ENCODE measurements around the gene CHPF.

CHPF gene

DNA sequence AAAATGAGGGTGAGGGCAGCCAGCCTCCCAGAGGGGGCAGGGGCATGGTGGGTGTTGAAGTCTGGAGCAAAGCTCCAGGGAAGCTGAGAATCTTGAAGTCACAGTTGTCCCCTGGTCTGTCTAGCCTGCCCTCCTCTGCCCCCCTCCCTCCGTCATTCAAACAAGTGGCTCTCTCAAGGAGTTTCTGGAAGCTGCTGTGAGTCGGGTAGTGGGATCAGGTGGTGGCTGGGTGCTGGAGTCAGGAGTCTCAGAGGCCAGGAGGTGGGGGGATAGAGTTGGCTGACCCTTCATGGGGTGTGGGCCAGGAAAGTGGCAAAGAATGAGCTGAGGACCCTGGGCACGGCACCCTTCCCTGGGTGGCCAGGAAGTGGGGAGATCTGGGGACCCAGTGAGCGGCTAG lies 29.8 kb downstream of the CHPF start:
- DNase-seq (ENCODE audit: low read depth in 2 of 2), result no peak

DNA sequence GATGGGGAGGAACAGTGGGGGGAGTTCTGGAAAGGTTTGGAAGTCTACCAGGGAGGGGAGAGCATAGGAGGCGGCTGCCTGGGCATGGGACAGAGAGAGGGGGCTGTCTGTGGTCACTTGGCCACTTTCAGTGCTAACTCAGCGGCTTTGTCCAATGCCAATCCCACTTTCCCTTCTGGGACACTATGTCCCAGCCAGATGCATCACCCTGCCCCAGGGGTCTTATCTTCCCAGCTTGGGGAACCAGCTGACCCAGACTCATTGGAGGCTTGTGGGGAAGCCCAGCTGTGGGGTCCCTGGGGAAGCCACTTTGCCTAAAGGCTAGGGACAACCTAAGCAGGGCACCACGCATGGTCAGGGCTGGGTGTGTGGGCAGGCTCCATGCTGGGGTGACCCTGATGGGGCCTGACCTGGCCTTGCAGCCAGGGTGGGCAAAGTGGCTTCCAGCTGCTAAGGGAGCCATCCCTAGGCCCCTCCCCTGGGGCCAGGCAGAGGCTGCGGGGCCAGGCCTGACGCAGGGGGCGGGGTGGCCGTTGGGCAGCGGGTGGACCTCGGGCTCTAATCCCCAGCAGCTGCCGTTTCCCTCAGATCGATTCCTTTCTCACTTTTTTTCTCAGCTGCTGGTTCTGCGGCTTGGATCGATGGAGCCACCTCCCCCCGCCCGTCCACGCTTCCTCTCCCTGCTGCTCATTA lies 30.9 kb downstream of the CHPF start:
- no peak for DNase-seq (ENCODE audit: low read depth in 2 of 2)

DNA sequence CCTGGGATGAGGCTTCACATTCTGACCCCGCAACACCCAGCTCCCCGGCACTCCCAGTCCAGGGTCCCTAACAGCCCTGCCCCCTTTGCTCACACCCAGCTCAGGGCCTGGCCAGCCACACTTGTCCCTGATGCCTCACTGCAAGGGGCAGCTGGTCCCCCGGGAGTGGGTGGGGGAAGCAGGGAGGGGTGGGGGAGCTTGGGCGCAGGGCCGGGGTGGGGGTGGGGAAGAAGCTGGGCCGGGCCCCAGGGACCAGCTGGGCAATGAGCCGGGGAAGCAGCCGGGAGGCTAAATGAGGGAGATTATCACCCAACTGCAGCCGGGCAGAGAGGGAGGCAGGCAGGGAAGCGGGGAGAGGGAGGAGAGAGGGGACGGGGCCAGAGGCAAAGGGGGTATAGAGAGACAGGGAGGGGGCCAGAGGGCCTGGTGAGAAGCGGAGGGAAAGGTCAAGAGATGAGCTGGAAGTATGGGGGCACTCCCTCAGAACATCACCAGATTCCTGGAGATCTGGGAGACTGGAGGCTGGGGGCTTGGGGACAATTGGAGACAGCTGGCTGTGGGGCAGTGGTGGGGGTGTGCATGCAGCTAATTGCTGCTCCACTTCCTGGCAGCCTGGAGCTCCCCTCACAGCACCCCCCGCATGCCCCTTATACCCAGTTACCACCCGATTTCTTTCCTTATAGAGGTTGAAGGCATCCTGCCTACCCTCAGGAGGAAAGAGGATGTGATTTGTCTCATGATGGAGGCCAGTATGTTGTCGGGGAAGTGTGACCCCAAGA lies 31.9 kb downstream of the CHPF start:
- DNase-seq (ENCODE audit: low read depth in 2 of 2), result no peak

DNA sequence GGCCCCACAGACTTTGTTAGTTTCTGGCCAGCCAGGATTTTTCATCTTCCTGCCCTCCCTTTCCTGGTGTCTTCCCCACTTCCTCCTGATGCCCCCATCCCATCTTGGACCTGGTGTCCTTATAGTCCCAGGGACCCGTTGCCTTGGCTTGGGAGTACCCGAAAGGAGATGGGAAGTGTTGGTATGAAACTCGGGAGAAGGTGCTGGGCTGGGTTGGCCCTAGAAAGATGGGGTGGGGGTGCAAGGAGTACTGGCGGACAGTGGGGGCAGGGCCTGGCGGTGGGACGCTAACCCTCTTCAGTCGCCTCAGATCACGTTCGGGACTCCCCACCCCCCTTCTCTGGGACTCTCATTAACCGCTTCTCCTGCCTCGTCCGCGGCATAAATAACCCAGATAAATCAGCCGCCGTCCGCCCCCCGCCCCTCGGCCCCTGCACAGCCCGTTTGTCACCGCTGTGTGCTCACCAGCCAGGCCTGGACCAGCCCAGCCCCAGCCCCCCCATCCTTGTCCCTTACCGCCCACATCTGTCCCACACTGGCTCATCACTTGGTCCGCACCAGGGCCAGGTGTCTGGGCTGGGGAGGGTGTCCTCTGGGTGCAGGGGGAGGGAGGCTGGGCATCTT lies 33.0 kb downstream of the CHPF start:
- DNase-seq (ENCODE audit: low read depth in 2 of 2), result no peak

DNA sequence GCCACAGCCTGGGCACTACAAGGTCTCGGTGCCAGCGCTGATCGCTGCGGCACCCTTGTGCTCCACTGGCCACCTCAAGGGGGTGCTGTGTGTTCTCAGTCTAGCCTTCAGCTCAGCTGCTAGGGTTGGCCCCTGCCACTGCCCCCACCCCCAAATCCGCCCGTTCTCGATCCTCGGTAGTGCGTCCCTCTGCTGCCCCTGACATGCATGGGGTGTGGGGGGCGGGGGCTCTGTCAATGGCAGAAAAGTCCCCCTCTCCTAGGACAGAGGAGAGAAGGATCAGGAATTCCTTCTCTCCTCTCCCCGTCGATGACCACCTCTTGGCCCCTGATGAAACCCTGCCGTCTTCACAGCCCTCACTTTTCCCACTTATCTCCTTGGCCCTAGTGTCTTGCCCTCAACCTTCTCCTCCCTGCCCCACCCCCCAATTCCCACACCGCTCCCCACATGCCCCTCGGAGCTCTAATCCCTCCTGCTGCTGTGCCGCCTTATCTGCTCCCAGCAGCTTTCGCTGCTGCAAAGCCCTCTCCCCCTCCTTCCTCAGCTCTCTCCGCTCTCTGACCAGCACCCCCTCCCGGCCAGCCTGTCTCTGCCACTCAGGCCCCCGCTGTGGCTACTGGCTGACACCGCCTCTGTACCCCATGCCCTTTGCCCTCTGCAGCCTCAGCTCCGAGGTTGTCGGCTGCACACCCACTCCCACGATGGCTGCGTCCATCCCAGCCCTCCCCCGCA lies 33.7 kb downstream of the CHPF start:
- no peak for DNase-seq (ENCODE audit: low read depth in 2 of 2)

DNA sequence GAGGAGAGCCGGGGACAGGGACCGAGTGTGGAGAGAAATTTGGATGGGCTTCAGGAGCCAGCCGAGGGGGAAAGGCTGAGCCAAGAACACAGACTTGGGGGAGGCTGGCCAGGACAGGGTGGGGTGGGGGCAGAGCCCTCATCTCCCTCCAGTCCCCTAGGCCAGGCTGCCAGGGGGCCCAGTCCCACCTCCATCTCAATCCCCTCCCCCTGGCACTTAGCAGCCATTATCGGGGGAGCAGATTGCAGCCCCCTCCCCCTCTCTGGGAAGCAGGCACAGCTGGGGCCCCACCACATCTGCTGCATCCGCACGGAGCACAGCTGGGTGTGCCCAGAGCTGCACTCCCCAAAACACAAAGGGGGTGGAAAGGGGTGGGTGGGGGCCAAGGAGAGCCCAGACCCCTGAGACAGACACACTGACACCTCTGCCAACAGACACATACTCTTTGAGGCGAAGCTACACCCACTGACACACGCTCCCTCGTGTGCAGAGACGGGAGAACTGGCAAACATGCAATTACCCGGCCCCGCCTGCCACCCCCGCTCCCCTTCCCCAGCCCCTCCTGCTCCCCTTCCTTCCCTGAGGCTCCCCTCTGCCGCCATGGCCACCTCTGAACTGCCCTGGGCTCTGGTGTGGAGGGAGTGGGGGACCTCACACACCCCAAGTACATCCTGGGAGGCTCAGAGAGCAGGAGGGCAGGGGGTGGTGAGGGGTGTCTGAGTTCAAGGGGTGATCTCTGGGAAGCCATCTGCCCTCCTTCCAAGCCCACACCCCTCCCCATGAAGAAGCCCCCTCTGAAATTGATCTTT lies 34.4 kb downstream of the CHPF start:
- no peak for DNase-seq (ENCODE audit: low read depth in 2 of 2)

DNA sequence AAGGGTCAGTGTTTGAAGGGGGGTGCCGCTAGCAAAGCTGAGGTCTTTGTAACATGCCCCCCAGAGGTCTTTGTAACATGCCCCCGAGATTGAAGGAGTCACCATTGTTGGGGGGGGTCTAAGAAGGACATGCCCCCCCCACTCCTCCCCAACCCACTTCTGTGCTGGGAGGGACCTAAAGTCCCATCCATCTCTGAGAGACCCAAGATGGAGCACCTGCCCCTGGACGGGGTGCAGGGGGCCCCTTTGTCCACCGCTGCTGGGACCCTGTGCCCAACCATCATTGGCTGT lies 35.2 kb downstream of the CHPF start:
- DNase-seq (ENCODE audit: low read depth in 2 of 2), result no peak

DNA sequence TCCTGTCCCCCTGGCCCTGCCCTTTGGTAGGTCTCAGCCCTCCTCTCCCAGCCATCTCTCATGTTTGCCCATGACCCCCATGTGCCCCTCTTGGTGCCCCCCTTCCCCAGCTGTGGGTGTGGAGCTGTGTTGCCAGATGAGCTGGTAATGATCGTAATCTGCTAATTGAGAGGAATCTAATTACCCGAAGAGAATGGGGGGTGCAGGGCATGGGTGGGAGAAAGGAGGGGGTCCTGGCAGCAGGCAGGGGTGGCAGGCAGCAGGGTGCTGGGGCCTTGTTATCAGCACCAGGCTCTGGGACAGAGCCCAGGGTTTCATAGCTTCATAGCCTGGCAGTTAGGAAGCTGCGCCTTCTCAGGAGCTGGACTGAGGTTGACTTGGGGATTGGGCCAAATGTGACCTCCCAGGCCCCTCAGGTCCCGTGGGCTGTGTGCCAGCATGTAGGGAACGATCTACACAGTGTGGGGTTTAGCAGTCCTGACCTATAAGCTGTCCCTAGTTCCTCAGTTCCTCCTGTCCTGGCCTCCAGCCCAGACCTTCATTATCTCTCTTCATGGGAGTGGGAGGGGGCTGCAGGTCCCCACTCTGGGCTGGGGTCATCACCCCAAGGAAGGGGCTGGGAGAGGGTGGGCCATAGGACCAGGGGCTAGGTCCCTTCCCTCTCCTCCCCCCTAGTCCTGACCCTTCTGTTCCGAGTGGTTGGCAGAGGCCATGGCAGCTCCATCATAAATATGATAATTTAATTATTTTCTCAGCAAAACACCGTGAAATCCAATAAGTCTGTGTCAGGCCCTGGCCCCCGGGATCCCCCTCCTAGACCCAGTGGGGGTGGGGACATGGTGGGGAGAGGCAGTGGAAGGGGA lies 35.8 kb downstream of the CHPF start:
- DNase-seq (ENCODE audit: low read depth in 2 of 2), result no peak

DNA sequence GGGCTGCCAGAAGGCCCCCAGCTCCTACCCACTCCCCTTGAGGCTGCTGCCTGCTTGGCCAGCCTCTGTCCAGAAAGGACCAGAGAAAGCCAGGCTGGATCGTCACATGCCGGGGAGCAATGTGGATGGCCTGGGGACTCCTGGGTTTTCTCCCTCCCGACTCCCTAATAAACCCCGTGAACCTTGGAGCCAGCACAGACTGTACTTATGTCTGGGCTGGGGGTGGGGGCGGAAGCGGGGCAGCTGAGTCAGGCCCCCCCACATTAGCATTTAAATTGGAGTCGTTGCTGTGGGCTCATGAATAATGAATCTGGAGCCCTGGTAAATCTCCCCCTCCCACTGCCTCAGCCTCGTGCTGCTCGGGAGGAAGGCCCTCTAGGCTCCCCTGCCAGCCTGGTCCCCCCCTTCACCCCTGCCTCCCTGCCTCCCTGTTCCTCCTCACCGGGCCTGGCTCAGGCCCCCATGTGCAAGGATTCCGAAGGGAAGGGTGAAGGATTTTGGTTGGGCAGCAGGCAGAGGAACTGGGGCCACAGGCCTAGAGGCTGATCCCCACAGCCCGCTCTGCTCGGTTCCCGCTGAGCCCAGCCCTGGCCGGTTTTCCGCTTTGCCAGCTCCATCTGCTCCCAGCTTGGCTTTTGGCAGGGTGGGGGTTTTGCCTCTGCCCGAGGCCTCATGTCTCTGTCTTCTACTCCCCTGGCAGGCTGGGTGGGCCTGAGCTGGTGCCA lies 36.6 kb downstream of the CHPF start:
- DNase-seq (ENCODE audit: low read depth in 2 of 2), result no peak

DNA sequence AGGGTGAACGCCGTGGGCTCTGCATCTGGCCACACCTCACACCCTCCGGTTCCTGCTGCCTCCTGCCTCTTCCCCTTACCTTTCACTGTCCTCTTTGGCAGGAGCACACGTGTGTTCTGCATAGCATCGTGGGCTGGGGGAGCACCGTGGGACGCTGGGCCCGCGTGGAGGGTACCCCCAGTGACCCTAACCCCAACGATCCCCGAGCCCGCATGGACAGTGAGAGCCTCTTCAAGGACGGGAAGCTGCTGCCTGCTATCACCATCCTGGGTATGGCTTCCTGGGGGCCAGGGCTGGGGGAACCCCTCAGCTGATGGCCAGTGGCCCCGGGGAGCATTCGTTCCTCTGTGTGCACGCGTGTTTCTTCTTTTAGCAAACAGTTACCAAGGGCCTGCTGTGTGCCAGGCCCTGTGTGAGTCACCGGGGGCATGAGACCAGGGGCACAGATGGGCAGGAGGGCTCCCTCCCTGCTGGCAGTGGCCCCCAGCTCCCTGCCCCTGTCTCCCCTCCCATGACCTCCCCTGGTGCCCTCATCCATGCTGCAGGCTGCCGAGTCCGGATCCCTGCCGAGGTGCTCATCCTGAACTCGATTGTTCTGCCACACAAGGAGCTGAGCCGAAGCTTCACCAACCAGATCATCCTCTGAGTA lies 37.3 kb downstream of the CHPF start:
- DNase-seq (ENCODE audit: low read depth in 2 of 2), result no peak

DNA sequence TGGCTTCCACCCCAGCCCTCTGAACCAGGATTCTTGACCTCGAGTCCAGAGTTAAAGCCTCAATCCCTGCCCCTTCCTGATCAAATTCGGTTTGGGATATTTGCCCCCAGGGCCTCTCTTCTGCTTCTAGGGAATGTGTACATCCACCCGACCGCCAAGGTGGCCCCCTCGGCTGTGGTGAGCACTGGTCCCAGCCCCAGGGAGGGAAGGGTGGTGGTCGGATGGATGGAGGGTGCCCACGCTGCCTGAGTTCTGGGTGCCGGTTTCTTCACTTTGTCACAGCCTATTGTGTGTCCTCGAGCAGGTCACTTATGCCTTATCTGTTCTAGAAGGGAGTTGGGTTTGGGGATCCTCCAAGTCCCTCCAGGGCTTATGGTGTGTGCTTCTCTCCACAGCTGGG lies 38.0 kb downstream of the CHPF start:
- DNase-seq (ENCODE audit: low read depth in 2 of 2), result no peak

DNA sequence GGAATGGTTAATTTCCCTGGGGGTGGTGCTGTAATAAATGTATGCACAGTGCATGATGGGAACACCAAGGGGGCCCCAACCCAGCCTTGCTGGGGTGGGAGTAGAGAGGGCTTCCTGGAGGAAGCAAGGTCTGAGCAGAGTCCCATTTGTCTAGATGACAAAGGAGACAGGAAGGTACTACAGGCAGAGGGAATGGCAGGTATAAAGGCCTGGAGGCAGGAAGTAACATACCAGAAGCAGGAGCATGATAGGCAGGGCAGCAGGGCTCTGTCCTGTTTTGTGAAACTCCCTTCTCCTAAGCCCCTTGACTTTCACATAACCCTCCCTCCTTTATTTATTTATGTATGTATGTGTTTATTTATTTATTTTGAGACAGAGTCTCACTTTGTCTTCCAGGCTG lies 41.0 kb downstream of the CHPF start:
- no peak for DNase-seq (ENCODE audit: low read depth in 2 of 2)

DNA sequence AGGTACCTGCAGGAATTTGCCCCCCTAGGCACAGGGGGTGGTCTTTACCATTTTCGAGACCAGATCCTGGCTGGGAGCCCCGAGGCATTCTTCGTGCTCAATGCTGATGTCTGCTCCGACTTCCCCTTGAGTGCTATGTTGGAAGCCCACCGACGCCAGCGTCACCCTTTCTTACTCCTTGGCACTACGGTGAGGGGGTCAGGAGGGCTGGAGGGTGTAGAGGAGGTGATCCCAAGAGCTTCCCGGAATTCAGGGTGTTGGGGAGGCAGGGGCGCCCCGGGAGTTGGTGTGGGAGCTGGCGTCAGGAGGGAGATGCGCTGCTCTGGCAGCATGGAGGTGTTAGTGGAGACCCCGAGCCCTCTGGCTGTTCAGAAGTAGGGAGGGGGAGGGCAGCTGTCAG lies 41.8 kb downstream of the CHPF start:
- no peak for DNase-seq (ENCODE audit: low read depth in 2 of 2)

DNA sequence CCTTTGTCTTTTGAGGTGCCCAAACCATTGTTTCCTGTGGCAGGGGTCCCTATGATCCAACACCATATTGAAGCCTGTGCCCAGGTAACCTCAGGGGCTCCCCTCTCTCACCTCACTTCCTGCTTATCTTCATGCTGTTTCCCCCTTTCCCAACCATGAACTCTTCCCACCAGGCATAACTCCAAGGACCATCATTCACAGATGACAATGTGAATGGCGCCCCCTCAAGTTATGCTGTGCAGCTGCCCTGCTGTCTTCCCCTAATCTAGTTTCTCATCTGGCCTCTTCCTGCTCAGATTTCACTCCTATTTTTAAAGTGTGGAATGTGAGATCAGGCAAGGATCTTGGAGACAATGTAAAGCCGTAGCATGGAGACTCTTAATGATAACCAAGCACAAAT lies 43.5 kb downstream of the CHPF start:
- DNase-seq (ENCODE audit: low read depth in 2 of 2), result no peak

DNA sequence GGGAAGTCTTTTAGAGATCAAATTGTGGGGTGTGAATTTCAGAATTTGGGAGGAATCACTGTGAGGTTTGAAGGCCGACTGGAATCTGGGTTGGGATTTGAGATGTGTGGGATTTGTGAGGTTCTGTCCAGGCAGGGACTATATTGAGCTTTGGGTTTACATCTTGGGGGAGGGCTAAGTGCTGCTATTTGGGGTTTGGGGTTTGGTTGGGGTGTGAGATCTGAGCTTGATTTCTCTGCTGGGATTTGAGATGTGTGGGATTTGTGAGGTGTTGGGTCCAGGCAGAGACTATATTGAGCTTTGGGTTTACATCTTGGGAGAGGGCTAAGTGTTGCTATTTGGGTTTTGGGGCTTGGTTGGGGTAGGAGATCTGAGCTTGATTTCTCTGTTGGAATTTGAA lies 44.1 kb downstream of the CHPF start:
- DNase-seq (ENCODE audit: low read depth in 2 of 2), result no peak

DNA sequence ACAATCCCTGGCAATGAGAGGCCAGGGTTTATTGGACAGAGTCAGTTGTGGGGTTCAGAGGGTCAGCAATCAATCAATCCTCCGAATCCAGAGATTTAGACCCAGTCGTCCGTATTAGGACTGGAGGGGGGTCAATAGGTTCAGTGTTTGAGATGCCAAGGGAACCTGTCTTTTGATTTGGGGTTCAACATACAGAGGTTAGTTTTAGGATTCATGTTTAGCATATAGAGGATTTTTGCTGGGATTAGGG lies 44.6 kb downstream of the CHPF start:
- no peak for DNase-seq (ENCODE audit: low read depth in 2 of 2)

DNA sequence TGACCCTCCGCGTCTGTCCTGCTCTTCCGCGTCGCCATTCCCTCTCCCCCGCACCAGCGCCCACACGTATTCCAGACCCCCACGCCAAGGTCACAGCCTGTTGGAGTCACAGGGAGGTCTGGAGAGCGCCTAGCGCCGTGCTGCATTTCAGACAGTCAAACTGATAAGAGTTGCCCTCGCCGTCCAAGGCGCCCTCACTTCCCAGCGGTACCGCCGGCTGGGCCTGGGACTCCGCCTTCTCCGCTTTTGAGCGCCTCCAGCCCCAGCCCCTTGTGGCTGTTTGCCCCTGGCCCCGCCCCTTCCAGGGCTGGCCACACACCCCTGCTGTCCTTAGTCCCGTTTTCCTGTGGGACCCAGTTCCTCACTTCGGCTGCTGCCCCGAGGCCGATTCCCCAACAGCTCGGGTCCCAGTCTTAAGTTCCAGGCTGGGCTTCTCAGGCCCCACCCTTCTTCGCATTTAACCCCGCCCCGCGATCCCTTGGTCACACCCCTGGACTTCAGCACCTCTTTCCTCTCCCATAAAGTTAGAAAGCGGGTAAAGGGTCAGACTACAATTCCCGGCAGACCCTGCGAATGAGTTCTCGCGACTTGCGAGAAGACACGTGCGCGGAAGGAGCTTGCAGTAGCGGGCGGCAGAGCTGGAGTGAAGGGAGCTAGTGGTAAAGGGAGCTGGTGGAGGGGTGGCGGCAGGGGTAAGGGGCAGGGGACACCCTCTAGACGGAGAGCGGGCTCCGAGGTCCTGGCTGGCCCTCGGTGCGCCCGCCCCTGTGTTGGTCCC lies 45.1 kb downstream of the CHPF start, which contains the start of gene GMPPA:
Gene GMPPA (plus strand): TSS at position 612 of the 778 bp plus-strand sequence. CDS start 1,085 bp downstream, outside the sequence.
- DNase-seq (ENCODE audit: low read depth in 2 of 2), result peak; percentile 86 to 87

DNA sequence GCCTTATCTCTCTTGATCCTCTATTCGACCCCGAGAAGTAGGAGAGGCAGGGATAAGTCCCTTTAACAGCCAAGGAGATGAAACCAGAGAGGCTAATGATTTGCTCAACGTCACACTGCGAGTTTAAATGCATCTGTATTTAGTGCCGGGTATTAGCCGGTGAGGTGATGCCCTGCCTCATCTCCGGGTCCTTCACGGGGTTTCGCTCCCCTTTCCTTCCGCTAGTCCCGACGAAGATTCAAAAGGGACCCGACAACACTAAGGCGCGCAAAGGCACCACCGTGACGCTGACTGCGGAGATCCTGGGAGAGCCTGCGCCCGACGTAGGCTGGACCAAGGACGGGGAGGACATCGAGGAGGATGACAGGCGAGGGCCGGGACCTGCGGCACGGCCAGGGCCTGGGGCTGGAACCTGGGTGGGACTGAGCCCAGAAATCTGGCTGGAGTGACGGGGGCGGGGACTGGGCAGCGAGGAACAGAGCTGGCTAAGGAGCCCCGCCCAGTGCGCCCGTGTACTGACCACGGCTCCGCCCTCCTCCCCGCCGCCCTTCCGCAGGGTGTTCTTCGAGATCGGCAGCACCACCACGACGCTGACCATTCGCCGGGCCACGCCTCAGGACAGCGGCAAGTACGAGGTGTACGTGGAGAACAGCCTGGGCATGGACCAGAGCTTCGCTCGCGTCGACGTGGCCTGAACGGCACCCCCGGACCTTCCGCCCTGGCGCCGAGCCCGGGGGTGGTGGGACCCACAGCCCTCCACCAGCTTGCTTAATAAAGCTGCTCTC lies 45.9 kb downstream of the CHPF start:
- DNase-seq (ENCODE audit: low read depth in 2 of 2), result no peak

All from activated CD8-positive, alpha-beta memory T cell treated with anti-CD3 and anti-CD28 coated beads for 4 hours (primary cell).